HG02588 (cell line): Measurements from ENCODE around the gene CYP2F1.
"Not testable (repeated sequence)": the region's sequence is repeated elsewhere in the genome, so short reads cannot be mapped to it uniquely, and the experiment has no call there.

Source experiments
- ATAC-seq: cut with Tn5 transposase; IDR thresholded peaks from one replicate; pipeline ENCODE4 v1.9.1; 2021; ENCODE audit warnings: mild to moderate bottlenecking, moderate library complexity; ENCODE audit not compliant: unreplicated experiment

CYP2F1 gene

DNA sequence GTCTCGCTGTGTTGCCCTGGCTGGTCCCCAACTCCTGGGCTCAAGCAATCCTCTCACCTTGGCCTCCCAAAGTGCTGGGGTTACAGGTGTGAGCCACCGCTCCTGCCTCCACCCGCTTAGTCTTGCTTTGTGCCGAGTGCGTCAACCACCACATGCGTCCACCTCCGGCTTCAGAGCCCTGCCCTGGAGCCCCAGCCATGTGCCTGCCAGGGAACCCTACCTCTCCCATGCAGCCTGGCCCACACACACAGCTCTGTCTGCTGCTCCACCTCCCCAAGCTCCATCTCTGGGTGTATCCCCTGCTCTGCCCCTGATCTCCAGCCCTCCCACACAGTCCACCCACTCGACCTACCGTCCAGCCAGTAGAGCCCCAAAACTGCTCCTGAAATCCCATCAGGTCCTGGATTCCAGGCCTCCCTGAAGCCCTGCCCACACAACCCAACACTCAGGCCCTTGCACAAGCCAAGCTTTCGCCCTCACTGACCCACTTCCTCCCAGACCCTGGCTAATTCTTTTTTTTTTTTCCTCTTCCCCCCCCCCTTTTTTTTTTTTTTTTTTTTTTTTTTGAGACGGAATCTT lies 9.6 kb downstream of the CYP2F1 start:
- no peak for ATAC-seq

DNA sequence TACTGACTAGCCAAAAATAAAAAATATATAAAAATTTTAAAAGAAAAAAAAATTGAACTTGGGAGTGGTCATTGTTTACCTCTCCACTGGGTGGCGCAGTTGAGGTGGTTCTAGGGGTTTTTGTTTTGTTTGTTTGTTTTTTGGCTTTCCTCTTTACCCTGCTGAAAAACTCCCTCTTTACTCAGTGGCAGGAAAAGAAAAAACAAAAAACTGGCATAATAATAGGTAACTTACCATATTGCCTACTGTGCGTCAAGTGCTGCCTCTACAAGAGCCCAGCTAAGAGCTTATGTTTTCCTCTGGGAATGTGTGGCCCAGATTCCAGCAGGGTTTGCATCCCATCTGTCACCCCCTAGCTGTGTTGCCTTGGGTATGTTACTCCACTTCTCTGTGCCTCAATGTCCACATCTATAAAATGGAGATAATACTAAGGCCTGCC lies 12.6 kb downstream of the CYP2F1 start:
- not testable (repeated sequence) for ATAC-seq

DNA sequence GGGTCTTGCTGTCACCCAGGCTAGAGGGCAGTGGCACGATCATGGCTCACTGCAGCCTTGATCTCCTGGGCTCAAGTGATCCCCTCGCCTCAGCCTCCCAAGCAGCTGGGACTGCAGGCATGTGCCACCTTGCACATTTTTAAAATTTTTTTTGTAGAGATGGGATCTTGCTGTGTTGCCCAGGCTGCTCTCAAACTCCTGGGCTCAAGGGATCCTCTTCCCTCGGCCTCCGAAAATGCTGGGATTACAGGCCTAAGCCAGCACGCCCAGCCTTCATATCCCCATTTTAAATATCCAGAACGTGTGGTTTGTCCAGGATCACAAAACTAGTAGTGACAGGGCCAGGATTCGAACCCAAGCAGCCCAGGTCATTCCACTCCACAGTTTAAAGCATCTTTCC lies 13.1 kb downstream of the CYP2F1 start:
- ATAC-seq = not testable (repeated sequence)

DNA sequence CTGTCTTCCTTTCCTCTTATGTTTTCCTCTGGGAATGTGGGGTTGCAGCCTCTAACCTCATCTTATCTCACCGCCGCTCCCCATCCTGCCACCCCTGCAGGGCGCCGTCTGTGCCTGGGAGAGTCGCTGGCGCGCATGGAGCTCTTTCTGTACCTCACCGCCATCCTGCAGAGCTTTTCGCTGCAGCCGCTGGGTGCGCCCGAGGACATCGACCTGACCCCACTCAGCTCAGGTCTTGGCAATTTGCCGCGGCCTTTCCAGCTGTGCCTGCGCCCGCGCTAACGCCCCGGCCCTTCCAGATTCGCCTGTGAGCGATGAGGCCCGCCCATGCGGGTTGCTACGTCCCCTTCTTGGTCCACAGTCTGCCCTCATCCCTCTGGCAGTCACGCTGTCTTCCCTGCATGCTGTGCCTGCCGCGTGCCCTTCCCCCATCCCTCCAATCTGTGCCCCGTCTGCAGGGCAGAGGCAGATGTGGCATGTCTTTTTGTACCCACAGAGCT lies 13.6 kb downstream of the CYP2F1 start:
- not testable (repeated sequence) for ATAC-seq

DNA sequence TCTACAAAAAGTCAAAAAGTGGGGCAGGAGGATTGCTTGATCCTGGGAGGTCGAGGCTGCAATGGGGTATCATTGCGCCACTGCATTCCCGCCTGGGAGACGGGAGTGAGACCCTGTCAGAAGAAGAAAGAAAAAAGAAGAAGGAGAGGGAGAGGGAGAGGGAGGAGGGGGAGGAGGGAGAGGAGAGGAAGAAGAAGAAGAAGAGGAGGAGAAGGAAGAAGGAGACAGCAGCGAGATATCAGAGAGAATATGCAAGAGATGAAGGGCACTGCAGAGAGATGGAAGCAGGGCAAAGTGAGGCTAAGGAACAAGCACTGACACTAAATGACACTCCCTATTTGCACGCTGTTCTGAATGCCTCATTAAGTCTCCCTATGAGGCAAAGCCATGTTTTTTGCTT lies 14.5 kb downstream of the CYP2F1 start:
- ATAC-seq = no peak

DNA sequence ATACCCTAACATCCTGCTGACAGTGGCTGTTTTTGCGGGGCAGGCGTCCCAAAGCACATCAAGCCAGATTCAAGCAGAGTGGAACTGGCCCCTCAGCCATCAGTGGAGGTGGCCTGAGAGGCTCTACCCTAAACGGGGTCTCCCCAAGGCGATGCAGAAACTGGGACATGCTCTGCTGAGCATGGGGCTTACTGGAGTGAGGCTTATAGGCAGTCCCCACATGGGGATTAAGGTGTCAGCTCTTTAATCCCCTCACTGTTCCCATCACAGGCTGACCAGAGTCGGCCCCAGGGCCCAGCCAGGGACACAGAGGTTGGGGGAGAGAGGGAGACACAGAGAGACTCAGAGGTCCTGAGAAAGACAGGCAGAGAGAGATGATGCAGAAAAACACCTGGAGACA lies 17.0 kb downstream of the CYP2F1 start:
- no peak for ATAC-seq

DNA sequence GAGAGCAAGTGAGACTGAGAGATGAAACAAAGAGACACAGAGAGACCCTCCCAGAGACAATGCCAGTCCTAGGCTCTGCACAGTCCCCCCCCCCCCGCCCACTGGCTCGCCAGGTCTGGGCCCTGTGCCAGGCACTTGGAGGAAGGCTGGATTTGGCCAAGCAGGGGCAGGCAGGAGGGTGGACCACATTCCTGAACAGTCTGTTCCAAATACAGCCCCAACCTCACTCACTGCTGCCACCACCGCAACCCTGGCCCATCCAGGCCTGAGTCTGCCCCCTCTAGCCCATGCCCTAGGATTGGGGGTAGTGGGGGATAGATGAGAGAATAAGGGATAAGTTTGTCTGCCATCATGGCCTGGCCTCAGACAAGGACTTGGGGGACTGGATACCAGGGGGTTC lies 19.0 kb downstream of the CYP2F1 start:
- ATAC-seq = no peak

DNA sequence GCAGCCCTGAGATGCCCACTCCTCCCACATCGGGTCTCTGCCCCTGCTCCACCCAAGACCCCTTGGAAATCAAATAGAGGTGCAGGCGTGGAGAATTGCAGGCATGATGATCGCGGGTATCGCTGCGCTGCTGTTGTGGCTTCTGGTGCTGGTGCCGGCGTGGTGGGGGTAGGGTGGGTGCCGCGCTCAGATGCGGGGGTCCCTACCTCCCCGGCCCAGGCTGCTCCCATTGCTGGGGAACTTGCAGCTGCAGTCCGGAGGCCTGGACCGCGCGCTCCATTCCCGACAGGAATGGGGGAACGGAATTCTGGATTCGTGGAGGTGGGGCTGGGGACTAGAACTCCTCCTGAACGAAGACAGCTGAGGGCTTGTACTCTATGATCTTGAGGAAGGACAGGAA lies 20.4 kb downstream of the CYP2F1 start:
- ATAC-seq = no peak

DNA sequence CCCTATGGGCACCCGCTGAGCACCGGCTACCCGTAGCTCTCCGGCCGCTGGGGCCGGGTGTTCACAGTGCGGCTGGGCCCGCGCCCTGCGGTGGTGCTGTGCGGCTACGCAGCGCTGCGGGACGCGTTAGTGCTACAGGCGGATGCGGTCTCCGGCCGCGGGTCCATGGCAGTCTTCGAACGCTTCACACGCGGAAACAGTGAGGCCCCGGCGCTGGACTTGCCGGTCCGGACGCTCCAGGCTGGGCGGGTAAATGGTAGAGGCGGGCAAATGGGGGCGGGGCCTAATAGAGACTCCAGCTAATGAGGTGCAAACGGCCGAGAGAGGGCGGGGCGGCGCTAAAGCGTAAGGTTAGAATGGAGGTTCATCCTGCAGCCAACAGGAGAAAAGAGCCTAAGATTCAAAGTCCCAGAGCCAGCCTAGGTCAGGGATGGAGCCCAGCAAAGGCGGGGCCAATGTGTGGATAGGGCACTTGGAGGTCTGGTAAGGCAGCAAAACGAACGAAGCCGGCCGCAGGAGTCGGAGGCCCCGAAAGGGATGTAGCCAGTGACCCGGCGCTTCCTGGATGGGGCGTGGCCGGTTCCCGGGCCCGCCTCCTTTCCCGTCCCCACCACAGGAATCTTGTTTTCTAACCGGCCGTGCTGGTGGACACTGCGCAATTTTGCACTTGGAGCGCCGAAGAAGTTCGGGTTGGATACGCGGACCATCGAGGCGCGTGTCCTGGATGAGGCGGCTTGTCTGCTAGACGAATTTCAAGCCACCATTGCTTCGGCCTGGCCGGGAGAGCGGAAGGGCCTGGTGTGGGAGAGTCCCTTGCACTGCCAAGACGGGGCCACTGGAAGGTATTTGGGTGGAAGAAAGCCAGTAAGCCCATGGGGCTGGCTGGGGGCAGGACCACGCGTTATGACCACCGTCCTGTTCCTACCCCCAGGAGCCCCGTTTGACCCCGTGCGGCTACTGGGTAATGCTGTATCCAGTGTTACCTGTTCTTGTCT lies 21.5 kb downstream of the CYP2F1 start:
- ATAC-seq = not testable (repeated sequence)

DNA sequence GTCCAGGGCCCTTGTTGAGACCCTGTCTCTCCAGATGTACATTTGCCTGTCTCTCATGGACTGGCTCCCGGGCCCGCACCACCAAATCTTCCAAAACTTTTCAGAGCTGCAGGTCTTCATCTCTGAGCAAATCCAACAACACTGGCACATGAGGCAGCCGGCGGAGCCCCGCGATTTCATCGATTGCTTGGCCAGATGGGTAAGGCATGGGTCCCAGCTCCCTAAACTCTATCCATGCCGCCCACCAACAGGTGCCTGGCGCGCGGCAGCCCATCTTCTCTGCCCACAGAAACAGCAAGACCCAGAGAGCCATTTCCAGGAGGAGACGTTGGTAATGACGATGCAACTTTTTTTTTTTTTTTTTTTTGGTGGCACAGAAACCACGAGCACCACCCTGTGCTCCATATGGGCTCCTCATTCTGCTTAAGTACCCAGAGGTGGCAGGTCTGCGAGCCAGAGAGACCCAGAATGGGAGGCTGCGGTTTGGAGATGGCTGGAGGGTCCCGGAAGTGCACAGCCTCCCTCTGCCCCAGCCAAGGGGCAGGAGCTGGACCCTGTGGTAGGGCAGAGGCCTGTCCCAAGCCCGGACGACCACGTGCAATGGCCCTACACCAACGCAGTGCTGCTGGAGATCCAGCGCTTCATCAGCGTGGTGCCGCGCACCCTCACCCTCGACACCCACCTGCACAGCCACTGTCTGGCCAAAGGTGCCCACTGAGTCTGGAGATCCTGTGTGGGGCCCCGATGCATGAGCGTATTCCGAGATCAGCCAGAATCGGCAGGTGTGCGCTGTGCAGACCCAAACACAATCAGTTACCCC lies 22.6 kb downstream of the CYP2F1 start:
- no peak for ATAC-seq

DNA sequence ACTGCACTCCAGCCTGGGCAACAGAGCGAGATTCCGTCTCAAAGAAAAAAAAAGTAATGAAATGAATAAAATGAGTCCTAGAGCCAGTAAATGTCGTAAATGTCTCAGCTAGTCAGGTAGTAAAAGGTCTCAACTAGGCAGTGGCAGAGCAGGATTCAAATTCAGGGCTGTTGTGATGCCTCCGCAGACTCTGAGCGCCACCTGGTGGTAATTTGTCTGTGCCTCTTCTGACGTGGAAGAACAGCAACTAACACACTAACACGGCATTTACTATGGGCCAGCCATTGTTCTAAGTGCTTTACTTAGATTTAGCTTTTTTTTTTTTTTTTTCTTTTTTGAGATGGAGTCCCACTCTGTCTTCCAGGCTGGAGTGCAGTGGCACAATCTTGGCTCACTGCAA lies 30.2 kb downstream of the CYP2F1 start:
- ATAC-seq = no peak

DNA sequence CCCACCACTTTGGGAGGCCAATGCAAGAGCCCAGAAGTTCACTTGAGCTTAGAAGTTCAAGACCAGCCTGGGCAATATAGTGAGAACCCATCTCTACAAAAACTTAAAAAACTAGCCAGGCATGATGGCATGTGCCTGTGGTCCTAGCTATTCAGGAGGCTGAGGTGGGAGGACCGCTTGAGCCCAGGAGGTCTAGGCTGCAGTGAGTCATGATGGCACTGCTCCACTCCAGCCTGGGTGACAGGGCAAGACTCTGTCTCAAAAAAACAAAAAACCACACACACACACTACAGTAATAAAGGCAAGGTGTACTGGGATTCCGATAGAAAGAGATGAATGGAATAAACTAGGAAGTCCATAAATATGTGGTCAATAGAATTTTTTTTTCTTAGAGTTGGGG lies 35.6 kb downstream of the CYP2F1 start:
- no peak for ATAC-seq

DNA sequence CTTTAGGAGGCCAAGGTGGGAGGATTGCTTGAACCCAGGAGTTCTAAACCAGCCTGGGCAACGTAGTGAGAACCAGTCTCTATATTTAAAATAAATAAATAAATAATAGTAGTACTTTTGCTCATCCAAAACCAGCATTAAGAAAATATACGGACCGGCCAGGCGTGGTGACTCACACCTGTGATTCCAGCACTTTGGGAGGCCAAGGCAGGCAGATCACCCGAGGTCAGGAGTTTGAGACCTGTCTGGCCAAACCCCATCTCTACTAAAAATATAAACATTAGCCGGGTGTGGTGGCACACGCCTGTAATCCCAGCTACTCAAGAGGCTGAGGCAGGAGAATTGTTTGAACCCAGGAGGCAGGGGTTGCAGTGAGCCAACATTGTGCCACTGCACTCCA lies 36.8 kb downstream of the CYP2F1 start:
- not testable (repeated sequence) for ATAC-seq

DNA sequence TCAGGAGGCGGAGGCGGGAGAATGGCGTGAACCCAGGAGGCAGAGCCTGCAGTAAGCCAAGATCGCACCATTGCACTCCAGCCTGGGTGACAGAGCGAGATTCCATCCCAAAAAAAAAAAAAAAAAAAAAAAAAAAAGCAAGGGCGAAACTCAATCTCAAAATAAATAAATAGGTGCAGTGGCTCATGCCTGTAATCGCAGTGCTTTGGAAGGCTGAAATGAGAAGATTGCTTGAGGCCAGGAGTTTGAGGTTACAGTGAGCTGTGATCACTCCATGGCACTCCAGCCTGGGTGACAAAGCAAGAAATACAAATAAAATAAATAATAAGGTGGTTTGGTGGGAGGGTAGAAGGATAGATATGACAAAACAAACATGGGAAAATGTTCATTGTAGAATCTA lies 39.8 kb downstream of the CYP2F1 start:
- ATAC-seq = no peak

DNA sequence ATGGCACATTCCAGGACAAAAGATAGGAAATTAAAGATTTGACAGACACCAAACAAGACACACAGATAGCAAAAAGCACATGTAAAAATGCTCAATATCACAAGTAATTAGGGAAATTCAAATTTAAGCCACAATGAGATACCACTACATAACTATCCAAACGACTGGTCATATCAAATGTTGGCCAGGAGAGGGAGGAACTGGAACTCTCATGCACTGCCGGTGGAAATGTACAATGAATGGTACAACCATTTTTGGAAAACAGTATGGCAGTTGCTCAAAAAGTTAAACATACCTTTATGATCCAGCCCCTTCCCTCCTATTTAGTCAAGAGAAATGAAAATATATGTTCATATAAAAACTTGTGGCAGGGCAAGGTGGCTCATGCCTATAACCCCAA lies 42.0 kb downstream of the CYP2F1 start:
- ATAC-seq = no peak

DNA sequence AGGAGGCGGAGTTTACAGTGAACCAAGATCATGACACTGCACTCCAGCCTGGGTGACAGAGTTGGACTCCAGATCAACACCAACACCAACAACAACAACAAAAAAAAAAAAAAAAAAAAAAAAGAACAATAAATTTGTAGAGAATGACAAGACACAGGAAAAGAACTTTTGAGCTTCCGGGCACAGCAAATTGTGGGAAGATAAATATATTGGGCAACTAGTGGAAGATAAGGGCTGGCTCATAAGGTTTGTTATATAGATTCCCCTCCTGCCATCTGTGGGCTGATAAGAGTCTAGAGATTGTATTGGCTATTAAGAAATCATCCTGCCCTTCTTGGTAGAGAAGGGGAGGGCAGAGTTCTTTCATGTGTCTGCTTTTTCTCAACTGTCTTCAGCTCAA lies 45.6 kb downstream of the CYP2F1 start:
- no peak for ATAC-seq

DNA sequence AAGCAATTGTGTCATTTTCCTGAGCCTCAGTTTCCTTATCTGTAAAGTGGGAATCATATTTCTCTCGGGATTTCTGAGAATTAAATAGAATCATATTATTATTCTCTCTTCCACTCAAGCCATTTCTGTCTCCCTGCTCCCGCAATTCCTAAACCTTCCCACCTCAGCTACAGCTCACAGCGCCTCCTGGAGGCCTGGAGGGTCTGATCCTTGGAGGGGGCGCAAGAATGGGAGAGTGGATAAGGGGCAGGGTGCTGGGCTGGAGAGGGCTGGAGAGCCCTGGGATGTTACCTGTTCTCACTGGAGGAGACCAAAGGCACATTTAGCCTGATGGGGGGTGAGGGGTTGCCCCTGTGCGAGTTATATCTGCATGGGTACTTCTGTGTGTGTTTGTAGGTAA lies 47.7 kb downstream of the CYP2F1 start:
- no peak for ATAC-seq

DNA sequence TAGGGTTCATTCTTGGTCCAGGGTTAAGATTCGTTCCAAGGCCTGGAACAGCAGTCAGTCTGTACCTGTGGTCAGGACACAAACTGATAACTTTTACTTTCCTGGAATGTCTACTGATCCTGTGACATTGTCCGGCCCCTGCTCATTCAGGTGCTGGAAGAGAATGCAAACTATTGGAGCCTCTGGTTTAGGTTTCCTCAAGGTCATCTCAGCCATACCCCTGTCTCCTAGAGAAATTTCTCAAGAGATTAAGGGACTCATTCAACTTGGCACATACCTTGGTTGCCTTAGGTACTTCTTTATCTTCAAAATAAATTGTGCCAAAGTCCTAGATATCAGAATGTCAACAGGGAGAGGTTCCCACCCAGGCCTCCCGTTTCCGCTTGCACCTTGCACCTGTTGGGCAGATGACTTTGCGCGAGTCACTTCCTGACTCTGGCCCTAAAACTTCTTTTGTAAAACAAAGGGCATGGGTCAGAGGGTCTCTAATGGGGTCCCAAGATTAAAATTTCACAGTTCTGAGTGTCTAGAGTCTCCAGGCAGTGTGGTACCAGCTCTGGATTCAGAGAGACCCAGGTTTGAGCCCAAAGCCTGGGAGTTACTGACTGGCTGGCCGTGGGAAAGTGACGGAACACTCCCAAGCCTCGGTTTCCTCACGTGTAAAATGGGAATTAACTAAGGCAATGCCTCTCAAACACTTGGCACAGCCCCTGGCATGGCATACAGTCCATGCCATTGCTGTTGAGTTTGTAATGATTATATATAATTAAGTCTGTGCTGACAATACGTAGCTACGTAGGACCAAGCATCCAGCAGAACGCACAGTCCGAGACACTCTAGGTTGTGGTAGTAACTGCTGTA lies 52.9 kb downstream of the CYP2F1 start:
- no peak for ATAC-seq

DNA sequence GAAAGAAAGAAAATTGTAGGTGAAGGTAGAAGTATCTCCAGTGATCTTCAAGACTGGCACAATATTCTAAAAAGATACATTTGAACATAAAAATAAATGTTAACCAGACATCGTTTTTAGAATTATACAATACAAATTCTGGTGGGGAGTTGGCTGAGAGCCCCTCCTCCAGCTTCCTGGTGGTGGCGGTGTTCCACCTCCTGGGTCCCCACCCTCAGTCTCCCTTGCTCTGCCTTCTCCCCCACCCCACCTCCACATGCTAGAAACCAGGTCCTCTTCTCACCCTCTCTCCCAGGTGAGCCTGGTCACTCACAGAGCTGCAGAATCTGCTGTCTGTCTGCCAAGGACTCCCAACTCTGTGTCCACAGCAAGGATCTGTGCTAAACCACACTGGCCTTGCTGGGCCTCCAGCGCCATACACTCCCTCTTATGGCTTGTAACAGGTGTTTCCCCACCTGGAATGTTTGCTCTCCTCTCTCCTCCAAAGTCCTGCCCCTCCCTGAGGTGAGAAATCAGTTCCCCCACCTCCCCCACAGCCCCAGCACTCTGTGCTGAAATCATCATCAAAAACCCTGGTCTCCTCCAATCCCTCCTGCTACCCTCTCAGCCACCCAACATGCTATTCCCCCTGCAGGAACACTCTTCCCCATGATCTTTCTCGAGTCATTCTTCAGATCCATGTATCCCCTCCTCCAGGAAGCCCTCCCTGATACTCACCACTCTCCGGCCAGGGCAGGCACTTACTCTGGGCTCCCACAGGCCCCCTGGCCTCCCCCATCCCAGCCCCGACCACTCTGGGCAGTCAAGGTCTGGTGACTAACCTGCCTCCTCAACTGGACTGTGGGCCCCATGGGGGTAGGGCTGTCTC lies 58.3 kb downstream of the CYP2F1 start:
- ATAC-seq = no peak
